ENCODE measurements around the gene ASB10. TPM values are rescaled to one million over a fixed set of nuclear protein-coding genes. Genes with fewer than 3 reads are reported as not detected.
A peak's percentile ranks its signal among the peaks of the same experiment; 100 is the strongest.

Gene ASB10
- total RNA-seq, 2 donors from 2014 or later: not detected

- peak overlapping the region in 1 of 2 donors; percentile 48 for H3K27ac Mint-ChIP-seq
- H3K36me3 Mint-ChIP-seq: peaks cover 12 to 28% of the 10 kb centered on the region in 2 donors
- ATAC-seq: no peak
- no peaks in the 10 kb centered on the region for H3K9me3 Mint-ChIP-seq
- no peak for DNase-seq (ENCODE audit: low spot score in 2 of 2)
Observed at GRCh38 chr7:151218170-151218569, 31.1 kb upstream of the ASB10 start.

GRCh38 chr7:151215396-151215795 is 28.3 kb upstream of the ASB10 start:
- DNase-seq (ENCODE audit: low spot score in 2 of 2) (no peak), ATAC-seq (no peak)
- Mint-ChIP-seq H3K9me3 (no peaks in the 10 kb centered on the region), H3K36me3 (peaks cover 12 to 24% of the 10 kb centered on the region in 2 donors), H3K27ac (no peak overlapping the region)

- no peak for ATAC-seq
- H3K36me3 Mint-ChIP-seq: peaks cover 7 to 20% of the 10 kb centered on the region in 2 donors
- H3K9me3 Mint-ChIP-seq: no peaks in the 10 kb centered on the region
- peak overlapping the region in 1 of 2 donors; percentile 11 for H3K27ac Mint-ChIP-seq
- DNase-seq (ENCODE audit: low spot score in 2 of 2): no peak
Observed at GRCh38 chr7:151213826-151214225, 26.8 kb upstream of the ASB10 start.

DNA sequence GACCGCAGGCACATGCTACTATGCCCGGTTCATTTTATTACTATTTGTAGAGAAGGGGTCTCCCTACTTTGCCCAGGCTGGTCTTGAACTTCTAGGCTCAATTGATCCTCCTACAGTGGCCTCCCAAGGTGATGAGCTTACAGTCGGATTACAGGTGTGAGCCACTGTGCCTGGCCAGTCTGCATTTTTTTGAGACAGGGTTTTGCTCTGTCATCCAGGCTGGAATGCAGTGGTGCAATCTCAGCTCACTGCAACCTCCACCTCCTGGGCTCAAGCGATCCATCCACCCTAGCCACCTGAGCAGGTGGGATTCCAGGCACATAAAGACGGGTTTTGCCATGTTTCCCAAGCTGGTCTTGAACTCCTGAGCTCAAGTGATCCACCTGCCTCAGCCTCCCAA is 25.6 kb upstream of the ASB10 start:
- Mint-ChIP-seq H3K9me3 (no peaks in the 10 kb centered on the region), H3K27ac (no peak overlapping the region), H3K36me3 (peaks cover 5 to 10% of the 10 kb centered on the region in 2 donors)
- ATAC-seq (no peak), DNase-seq (ENCODE audit: low spot score in 2 of 2) (no peak)

- Mint-ChIP-seq H3K27ac (peak overlapping the region in 1 of 2 donors; percentile 58), H3K9me3 (no peaks in the 10 kb centered on the region), H3K36me3 (peaks cover 5 to 10% of the 10 kb centered on the region in 2 donors)
- DNase-seq (ENCODE audit: low spot score in 2 of 2) (no peak), ATAC-seq (no peak)
Observed at GRCh38 chr7:151211155-151211772, 24.2 kb upstream of the ASB10 start.

DNA sequence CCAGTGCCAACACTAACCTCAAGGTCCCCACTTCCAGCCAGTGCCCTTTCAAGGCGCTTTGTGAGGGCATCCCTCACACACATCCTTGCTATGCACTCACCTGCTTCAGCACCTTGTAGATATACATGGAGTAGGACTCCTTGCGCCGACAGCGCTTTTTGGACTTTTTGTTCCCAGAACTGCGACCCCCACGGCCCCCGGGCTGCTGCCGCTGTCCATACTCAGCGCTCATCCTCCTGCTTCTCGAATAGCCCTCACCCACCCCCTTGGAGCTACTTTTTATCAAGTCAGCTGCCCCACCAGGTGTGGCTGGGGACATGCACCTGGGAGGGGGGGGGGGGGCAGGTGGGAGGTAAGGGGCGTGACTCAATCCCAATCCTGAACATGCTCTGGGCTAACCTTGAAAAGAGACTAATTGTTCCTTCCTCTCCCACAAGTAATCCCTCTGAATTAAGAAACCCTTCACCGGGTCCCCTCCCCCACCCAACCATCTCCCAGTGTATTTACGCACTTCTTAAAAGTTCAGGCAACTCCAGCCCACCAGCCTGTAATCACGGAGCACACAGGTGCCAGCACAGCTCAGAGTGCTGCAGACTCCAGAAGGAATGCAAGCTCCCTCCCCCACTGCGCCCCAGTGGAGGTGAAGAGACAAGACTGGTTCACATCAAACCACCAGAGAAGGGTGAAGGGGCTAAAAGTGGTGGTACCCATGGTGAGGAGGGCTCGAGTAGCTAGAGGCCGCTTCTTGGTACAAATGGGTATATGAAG is 23.2 kb upstream of the ASB10 start, which contains the start of gene H2BK1:
TSS of gene H2BK1 (minus strand) at position 402 of the 768 bp plus-strand sequence. CDS start at position 232, 170 bp downstream.
- ATAC-seq (no peak), DNase-seq (ENCODE audit: low spot score in 2 of 2) (no peak)
- peaks cover 4 to 5% of the 10 kb centered on the region in 2 donors for H3K36me3 Mint-ChIP-seq
- peak within 1 kb of the TSS in 1 of 2 donors; percentile 58 for H3K27ac Mint-ChIP-seq
- no peaks in the 10 kb centered on the region for H3K9me3 Mint-ChIP-seq

DNA sequence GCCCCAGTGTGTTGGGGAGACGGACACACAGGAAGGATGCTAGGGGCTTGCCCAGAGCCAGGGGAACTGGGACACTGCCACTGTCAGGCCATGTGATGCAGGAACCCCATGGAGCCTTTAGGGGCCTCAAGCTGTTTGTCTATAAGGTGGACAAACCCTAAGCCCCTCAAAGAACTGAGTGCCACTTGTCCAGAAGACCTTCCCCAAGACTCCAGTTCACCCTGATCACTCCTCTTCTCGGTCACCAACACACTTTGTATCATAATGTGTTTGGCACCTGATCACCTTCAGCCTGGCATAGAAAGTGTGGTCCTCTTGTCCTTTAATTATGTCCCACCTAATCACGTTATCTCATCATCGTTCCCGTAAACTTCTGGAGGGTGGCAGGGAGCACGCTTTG is 22.5 kb upstream of the ASB10 start:
- DNase-seq (ENCODE audit: low spot score in 2 of 2): no peak
- Mint-ChIP-seq H3K27ac (no peak overlapping the region), H3K9me3 (no peaks in the 10 kb centered on the region), H3K36me3 (peaks cover 0 to 5% of the 10 kb centered on the region in 2 donors)
- ATAC-seq: no peak

DNA sequence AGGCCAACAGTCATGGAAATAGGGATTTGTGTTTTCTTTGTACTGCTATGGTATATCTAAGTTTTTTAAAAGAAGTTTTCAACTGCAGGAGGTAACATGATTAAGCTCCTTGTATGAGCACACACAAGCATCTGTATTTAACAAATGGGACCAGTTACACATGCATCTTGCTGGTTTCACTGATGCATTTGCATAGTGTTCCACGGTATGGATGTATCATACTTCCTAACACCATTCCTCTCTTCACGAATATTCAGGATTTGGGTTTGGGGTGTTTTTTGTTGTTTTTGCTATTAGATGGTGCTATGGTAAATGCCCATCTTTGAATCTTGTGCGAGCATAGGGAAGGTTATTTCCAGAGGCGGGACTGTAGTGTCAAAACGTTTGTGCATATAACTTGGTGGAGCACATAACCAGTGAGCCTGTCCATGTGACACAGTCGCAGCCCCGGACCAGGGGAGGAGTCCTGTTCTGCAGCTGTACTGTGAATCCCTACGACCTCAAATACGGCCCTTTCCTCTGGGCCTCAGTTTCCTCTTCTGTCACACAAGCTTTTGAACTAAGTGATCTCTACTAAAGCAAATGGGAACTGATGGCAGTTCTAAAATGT is 21.3 kb upstream of the ASB10 start:
- ATAC-seq: no peak
- no peak overlapping the region for H3K27ac Mint-ChIP-seq
- H3K36me3 Mint-ChIP-seq: peaks cover 0 to 3% of the 10 kb centered on the region in 2 donors
- DNase-seq (ENCODE audit: low spot score in 2 of 2): no peak
- H3K9me3 Mint-ChIP-seq: no peaks in the 10 kb centered on the region

- DNase-seq (ENCODE audit: low spot score in 2 of 2) (no peak), ATAC-seq (no peak)
- H3K36me3 Mint-ChIP-seq: no peaks in the 10 kb centered on the region
- H3K9me3 Mint-ChIP-seq: no peaks in the 10 kb centered on the region
- no peak overlapping the region for H3K27ac Mint-ChIP-seq
Observed at GRCh38 chr7:151207804-151208203, 20.8 kb upstream of the ASB10 start.

- Mint-ChIP-seq H3K36me3 (no peaks in the 10 kb centered on the region), H3K27ac (no peak overlapping the region), H3K9me3 (no peaks in the 10 kb centered on the region)
- ATAC-seq (peak in 1 of 2 donors; percentile 18), DNase-seq (ENCODE audit: low spot score in 2 of 2) (no peak)
Observed at GRCh38 chr7:151207315-151207714, 20.3 kb upstream of the ASB10 start.

- DNase-seq (ENCODE audit: low spot score in 2 of 2): no peak
- H3K27ac Mint-ChIP-seq: no peak overlapping the region
- no peaks in the 10 kb centered on the region for H3K36me3 Mint-ChIP-seq
- H3K9me3 Mint-ChIP-seq: no peaks in the 10 kb centered on the region
- peak; percentile 21 to 60 for ATAC-seq
Observed at GRCh38 chr7:151206914-151207313, 19.9 kb upstream of the ASB10 start.

- H3K9me3 Mint-ChIP-seq: no peaks in the 10 kb centered on the region
- ATAC-seq: no peak
- no peak for DNase-seq (ENCODE audit: low spot score in 2 of 2)
- no peaks in the 10 kb centered on the region for H3K36me3 Mint-ChIP-seq
- no peak overlapping the region for H3K27ac Mint-ChIP-seq
Observed at GRCh38 chr7:151205730-151206129, 18.7 kb upstream of the ASB10 start.

DNA sequence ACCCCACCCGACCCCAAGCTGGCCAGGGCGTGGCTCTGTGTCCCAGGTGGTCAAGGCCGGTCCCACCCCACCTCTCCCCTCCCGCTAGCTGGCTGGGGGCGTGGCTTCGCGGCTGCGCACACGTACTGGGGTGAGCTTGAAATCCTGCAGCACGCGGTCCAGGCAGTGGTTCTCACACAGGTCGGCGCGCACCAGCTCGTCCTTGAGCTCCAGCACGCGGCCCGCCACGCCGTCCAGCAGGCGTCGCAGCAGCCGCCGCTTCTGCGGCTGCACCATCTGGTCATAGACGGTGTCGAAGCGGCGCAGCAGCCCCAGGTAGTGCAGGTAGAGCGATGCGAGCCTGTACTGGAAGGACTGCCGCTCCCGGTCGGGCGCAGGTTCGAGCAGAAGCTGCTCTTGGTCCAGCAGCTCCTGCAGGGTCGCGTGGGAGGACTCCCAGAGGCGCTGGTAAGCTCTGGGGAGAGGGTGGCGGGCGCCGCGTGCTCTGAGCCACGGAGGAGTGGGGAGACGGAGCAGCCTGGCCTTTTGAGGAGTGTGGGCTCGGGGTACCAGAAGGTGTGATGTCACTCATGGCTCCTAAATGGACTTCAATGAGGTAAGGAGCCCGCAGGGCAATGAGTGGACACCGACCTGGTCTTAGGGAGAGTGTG is 17.5 kb upstream of the ASB10 start:
- no peaks in the 10 kb centered on the region for H3K9me3 Mint-ChIP-seq
- no peaks in the 10 kb centered on the region for H3K36me3 Mint-ChIP-seq
- ATAC-seq: no peak
- H3K27ac Mint-ChIP-seq: no peak overlapping the region
- DNase-seq (ENCODE audit: low spot score in 2 of 2): no peak

GRCh38 chr7:151202836-151203235 is 15.8 kb upstream of the ASB10 start:
- H3K36me3 Mint-ChIP-seq: no peaks in the 10 kb centered on the region
- DNase-seq (ENCODE audit: low spot score in 2 of 2): no peak
- H3K27ac Mint-ChIP-seq: no peak overlapping the region
- no peaks in the 10 kb centered on the region for H3K9me3 Mint-ChIP-seq
- no peak for ATAC-seq

- Mint-ChIP-seq H3K27ac (no peak overlapping the region), H3K36me3 (no peaks in the 10 kb centered on the region), H3K9me3 (no peaks in the 10 kb centered on the region)
- DNase-seq (ENCODE audit: low spot score in 2 of 2): no peak
- ATAC-seq: no peak
Observed at GRCh38 chr7:151201751-151202150, 14.7 kb upstream of the ASB10 start.

DNA sequence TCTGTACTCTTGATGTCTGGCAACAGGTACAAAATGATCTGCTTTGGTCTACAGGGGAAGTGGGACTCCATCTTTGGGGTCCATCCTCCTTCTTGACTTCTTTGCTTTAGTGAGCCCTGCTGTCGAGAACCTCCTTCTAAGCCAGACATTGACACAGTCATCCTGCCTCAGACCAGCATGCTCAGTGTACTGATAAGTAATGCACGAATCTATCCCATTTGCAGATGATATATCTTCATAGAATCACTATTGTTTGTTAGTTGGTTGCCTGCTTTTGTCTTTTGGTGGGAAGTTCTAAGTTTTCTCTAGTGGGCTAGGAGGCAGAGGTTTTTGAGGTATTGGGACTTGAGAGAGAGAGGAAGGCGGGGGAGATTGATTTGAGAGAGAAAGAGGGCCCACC is 14.3 kb upstream of the ASB10 start:
- DNase-seq (ENCODE audit: low spot score in 2 of 2) (no peak), ATAC-seq (no peak)
- Mint-ChIP-seq H3K36me3 (no peaks in the 10 kb centered on the region), H3K9me3 (no peaks in the 10 kb centered on the region), H3K27ac (no peak overlapping the region)

Data from activated naive CD4-positive, alpha-beta T cell treated with anti-CD3 and anti-CD28 coated beads, Interleukin-2, amount 50 U/mL, for 72 hours (primary cell).